GM18873 (cell line): ENCODE data around the gene FHOD3.

Source experiments
- ATAC-seq: cut with Tn5 transposase; IDR thresholded peaks from one replicate; pipeline ENCODE4 v1.9.1; 2021; ENCODE audit warnings: mild to moderate bottlenecking, moderate library complexity, moderate number of reproducible peaks; ENCODE audit not compliant: unreplicated experiment, low FRiP score

The FHOD3 gene

DNA sequence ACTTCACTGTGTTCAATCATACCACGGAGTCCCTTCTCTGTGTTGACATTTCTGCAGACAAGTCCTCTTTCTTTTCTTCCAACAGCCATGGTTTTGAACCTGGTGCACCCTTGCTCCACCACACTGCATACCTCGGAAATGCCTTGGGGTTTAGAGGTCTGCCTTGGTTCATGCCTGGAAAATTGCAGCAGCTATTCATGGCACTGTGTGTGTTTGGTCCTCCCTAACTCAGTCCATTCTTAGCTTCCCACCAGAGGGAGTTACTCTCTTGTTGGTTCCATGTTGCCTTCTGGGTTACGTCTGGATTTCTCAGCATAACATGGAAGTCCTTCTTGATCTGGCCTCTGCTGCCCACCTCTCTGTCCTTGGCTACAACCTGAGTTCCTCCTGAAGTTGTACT, 206.0 kb downstream of the FHOD3 start:
- no peak for ATAC-seq

DNA sequence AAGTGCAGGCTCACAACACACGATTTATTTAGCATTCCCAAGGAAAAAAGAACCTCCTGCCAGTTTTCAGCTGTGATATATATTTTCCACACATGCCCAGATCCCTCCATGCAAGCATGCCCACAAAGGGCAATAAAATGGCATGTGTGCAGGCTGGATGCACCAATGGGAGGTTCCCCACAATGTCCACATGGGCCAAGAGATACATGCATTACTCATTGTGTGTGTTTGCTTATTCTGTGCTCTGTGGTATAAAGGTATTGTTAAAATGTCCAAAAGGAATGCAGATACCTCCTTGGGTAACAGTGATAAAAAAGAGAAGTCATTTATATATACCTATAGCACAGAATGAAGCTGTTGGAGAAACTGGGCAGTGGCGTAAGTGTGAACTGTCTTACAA, 207.4 kb downstream of the FHOD3 start:
- no peak for ATAC-seq

DNA sequence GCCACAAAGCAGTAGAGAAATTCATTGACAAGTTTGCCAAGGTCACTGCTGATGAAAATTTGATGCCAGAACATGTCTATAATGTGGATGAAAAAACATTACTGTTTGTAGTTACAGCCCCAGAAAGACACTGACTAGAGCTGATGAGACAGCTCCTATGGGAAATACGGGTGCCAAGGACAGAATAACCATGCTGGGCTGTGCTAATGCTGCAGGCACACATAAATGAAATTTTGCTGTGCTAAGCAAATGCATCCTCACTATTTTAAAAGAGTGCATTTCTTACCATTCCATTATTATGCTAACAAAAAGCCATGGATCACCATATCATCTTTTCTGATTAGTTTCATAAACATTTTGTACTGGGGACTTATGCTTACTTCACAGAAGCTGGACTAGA, 208.2 kb downstream of the FHOD3 start:
- no peak for ATAC-seq

DNA sequence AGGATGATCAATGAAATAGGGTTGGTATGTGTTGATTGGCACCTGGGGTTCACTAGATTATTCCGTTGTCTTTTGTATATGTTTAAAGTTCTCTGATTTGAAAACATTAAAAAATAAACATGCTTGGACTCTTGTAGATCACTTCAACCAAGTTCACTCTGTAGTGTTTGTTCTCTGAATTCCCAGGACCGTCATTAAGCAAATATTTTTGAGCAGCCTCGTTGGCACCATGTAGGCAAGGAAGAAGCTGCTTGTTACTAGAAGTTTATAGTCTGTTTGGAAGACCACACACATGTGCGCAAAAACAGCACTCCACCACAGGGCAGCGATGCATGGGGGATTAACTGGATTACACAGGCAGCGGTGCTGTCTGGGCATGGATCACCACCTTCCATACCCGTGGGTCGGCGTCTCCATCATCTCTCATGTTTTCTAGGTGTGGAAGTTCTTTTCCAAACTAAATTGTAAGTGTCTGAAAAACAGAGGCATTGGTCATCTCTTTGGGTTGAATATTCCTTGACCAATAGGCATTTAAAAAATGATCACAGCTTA, 212.2 kb downstream of the FHOD3 start:
- ATAC-seq, result no peak

DNA sequence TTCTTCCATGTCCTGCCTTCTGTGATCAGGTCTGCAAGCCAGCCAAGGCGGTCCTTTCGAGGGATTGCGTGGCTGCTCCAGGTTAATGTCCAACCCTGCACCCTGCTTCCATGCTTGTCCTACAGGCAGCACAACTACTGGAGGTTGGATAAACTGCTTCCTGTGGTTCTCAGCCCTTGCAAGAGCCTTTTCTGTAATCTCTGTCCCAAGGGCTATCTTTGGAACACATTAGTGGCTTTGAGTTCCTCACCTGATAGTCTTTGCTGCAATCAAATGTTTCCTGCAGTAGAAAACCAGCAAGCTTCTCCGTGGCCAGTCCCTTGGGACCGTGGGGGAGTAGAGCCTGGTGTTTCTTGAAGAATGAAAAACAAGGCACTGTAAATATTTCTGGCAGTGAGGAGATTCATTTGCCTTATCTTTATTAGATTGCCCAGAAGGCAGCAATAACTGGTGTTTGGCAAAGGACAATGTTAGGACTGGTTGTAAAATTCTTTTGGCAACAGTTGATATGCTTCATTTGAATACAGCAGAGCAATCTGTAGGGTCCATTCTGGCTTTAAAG, 214.4 kb downstream of the FHOD3 start:
- ATAC-seq, result no peak

DNA sequence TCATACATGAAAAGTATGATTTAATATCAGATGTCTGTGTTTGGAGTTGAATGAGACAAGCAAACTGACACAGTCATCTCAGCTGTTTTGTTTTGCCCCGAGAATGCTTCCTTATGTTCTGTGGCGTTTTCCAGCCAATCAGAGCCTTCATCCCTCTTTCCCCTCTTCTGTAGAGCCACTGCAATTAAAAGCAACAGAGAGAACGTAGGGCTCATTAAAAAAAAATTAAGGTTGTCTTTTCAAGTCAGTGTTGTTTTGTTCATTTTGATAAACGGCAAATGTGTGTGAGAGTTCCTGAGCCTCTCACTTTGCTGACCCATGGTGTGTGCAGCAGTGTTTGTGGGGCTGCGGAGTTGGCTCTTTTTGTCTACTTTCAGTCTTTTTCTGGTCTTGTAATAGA, 216.0 kb downstream of the FHOD3 start:
- no peak for ATAC-seq

DNA sequence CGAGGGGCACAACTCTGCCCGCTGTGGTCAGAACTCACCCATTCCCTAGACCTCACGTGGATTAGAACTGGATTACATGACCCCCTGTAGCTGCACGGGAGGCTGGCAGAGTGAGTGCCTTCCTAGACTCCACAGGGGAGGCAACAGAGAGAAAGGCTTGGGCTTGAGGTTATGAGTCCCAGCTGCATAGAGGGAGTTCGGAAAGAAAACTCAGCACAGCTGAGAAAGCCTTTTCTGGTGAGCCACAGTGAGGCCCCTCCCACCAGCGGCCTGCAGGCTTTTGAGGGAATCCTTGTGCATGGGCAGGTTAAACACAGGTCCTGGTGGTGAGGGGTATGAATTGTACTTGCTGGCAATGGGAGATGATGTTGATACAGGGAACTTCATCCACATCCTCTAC, 217.3 kb downstream of the FHOD3 start:
- no peak for ATAC-seq

DNA sequence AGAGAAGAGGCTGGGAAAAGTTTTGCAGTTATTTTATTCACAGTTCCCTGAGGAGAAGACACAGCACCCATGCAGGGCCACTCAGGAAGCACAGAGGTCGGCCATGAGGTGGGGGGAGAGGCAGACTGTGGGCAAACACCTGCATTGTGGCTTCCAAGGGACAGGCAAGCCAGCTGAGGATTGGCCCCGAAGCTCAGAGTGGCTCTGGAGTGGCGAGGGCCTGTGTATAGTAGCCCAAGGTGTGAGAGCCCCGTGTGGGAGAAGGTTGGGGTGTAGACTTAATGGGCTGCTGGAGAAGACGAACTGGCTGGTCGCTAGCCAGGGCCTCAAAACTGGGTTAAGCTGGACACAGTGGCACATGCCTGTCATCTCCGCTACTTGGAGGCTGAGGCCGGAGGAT, 218.7 kb downstream of the FHOD3 start:
- ATAC-seq, result no peak

DNA sequence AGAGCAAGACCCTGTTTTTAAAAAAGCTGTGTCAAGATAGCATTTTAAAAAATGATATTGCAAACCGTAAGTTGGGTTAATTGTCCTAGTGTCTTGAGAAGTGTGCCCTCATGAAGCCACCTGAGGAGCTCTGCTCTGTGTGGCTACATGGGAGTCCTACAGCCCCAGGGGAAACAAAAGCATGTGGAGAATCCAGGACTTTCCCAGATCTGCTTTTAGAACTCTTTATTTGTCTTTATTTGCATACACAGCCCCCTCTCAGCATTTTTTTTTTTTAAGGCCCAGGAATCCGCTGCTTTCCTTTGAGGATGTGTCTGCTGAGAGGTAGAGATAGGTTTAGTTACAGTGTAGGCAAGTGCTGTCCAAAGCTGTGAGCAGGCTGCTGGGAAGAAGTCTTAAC, 219.2 kb downstream of the FHOD3 start:
- ATAC-seq, result no peak

DNA sequence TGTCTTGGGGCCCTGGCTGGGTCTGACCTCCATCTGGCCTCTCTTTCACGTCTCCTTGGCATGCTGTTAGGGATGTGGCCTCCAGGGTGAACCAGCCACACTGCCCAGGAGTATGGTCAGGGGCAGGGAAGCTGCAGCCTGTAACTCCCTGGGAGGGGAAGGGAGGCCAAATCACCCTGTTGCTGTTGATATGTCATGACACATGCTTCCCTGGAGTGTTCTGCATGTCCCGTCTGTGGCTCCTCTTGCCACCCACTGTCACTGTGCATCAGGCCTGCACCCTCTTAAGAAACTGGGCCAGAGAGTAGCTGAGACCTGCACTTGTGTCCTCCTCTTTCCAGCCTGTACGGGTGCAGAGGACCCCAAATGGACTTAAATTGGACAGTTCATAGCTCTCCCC, 221.3 kb downstream of the FHOD3 start:
- ATAC-seq, result no peak

DNA sequence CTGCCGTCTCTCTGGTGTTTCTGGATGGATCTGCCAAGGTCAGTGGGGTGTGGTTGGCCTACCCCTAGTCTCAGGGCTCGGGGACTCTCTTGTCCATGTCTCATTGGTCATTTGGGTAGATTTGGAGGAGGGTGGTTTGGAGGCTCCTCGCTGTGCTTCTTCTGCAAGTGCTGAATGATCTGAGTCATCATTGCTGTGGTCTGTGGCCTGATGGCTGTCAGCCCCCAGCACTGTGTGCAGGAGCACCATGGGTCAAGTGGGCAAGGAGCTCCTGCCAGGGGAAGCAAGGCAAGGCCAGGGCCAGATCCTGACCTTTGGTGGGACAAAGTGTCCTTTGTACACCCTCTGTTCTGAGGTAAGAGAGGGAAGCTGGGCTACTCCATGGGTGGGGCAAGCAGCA, 221.8 kb downstream of the FHOD3 start:
- ATAC-seq, result no peak

DNA sequence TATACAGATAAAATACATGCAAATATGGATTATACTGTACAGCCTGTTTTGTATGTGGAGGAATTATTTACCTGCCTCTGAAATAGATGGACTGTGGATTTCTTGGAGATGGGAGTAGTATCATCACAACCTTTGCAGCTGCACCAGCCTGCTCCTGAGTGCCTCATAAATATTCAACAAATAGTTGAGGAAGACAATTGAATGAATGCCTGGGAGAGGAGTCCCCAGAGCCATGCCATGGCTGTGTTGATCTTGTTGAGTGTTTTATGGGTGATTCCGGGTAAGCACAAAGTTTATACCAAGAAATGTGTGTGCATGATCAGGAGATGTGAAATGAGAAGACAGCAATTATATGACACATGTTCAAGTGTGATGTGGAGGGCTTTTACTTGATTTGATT, 225.0 kb downstream of the FHOD3 start:
- no peak for ATAC-seq

DNA sequence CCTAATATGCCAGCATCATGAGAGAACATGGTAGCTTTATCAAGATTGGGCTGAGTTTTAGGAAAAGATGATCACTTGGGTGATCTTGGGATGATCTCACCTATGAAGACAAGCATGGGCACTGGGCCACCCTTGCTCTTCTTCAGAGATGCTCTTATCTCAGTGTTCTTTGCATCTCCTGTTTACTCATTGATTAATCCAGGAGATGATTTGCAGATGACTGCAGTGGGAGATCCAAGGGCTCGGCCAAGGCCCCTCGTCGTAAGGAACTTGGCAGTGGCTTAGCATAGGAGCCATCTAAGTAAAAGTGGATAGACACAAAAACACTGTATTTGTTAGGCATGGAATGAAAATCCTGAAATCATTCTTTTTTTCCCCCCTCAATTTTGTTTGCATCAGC, 228.4 kb downstream of the FHOD3 start:
- no peak for ATAC-seq

DNA sequence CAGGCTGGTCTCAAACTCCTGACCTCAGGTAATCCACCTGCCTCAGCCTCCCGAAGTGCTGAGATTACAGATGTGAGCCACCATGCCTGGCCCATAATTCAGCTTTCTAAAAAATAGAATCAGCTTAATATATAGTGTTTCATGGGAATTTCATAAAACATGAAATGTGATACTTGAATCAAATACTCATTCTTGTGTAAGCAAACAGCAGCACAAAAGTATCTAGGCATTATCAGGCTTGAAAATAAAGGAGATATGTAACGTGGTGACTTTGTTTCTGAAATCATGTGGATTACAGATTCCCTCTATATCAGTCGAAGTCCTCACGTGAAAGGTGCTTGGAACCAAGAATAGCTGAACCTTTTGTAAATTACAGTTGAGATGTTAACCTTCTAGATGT, 229.1 kb downstream of the FHOD3 start:
- ATAC-seq, result no peak

DNA sequence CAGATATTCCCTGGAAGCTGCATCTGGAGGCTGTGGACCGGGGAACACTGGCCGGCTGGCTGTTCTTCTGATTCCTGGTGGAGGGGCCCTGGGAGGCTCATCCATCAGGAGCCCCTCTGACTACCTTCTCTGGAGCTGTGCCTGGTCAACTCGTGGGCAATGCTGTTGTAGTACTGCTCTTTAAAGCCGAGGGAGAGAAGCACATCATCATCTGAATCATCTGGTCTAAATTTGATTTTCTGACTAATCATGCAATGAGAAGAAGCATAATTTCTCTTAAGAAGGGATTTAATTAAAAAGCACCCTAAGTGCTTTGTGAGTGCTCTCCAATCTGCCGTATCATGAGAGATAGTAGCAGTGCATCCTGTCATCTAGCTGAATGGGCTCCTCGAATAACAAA, 229.5 kb downstream of the FHOD3 start:
- ATAC-seq, result no peak

DNA sequence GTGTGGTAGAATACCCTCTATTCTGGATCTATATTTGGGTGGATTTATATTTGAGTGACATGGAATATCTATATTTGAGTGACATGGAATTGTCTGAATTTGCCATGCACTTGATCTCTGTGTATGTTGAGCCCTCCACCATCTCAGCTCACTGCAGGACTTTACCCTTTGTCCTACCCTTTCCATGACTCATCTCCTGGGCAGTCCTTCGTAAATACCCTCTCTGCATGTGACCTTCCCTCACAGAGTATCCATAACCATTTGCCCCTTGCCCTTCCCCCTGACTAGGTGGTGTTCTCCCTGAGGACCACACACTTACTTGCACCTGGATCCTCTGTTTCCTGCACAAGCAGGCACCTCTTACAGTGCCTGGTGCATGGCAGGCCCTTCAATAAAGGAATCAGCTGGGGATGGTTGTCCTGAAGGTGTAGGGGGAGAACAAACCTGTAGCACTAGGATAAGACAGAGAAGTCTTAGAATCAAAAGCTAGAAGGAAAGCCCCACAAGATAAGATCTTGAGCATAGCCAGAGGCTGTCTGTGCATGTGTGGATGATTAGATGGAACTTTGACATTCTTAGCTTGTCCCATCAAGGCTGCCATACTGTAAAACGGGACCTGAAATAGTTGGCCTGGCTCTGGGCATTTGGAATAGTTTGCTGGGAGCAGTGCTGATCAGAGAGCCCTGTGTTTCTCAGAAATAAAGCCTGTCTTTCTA, 230.4 kb downstream of the FHOD3 start:
- no peak for ATAC-seq

DNA sequence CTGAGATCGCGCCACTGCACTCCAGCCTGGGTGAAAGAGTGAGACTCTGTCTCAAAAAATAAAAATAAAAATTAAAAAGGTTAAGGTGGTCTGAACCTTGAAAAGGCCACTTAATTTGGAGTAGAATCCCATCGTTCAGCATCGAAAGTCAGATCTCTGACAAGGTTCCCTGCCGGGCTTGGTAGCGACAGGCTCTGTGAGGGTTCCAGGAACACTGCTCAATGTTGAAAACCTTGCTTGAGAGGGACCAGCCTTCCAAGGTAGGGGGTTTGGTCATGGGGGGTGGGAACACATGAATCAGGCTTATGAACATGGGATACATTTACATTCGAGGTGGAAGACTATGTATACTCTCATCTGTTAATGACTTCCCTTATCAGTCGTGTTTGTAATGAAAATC, 232.2 kb downstream of the FHOD3 start:
- ATAC-seq, result no peak

DNA sequence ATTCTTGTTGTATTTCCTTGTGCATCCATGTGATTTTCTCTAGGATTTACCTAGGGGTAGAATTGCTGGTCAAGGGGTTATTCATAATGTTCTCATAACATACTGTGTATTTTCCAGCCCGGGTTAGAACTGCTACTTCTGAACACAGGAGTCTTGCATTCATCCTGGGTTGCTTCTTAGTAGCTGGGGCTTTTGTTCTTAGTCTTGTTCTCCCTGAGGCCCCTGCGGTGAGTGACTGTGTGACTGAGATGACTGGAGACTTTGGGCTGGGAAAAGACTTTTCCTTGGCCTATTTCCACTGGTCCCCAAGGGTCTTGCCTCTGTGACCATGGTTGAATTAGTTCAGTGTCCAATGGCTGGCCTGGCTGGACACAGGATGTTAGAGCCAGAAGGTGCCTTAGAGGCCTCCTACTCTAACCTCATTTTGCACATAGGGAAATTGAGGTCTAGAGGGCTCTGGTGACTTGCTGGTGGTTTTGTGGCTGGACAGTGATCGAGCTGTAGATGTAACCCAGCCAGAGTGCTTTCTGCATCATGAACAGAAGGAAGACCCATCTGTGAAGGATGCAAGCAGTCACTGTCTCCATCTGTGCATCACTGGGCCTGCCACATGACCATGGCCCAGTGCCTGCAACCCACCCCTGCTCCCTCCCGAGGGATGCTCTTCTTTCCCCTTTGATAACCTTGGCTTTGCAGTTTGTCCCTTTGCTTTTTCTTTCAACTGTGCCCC, 233.3 kb downstream of the FHOD3 start:
- ATAC-seq, result no peak

DNA sequence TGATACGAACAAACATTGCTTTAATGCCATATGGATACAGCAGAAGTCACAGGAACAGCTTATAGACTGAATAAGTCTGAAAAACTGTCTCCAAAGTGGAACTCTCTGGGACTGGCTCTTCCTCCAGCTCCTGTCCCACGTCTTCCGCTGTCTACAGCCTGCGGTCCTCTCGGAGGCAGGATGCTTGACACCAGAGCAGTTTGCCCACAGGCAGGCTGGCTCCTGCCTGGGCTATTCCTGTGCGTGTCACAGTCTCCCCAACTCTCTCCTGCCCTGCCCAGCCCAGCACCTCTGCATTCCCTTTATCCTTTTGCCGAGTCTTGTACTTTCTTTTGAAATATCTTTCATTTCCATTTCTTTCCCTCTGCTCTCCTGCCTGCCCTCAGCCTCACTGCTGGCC, 234.1 kb downstream of the FHOD3 start:
- no peak for ATAC-seq

DNA sequence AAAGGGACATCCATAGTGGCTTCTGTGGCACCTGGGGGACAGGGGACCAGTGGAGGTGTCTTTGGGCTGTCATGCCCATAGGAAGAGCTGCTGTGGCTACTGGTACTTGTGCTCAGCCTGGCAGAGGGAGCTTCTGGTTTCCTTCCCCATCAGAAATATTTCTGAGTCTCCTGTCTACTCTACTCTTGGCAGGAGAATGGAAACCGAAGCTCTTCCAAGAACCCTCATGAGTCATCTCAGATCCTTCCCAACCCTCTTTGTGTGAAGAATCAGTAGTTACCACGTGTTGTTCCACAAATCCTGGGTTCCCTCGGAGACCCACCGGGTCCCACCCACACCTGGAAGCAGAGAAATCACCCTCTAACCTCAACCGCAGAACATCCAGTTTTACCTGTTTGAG, 234.9 kb downstream of the FHOD3 start:
- ATAC-seq, result no peak

DNA sequence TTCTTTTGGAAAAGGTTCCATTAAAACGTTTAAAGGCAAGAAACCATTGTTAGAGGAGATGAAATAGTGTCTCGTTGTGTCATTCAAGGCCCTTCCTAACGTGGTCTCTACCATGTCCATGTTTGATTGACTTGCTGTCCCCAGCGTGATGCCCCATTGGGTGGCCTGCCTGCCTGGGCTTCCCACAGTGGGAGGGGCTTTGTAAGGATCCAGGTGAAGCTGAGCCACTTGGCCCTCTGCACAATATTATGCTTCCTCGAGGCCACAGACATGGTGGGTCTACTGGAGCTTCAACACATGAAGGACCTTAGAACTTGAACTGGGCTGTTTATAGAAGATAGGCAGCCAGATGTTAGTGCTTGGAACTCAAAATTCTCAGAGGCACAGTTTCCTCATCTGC, 235.3 kb downstream of the FHOD3 start:
- ATAC-seq, result no peak
